ENCODE data around the gene XRN1.
A peak's percentile ranks its signal among the peaks of the same experiment; 100 is the strongest.

The XRN1 gene

DNA sequence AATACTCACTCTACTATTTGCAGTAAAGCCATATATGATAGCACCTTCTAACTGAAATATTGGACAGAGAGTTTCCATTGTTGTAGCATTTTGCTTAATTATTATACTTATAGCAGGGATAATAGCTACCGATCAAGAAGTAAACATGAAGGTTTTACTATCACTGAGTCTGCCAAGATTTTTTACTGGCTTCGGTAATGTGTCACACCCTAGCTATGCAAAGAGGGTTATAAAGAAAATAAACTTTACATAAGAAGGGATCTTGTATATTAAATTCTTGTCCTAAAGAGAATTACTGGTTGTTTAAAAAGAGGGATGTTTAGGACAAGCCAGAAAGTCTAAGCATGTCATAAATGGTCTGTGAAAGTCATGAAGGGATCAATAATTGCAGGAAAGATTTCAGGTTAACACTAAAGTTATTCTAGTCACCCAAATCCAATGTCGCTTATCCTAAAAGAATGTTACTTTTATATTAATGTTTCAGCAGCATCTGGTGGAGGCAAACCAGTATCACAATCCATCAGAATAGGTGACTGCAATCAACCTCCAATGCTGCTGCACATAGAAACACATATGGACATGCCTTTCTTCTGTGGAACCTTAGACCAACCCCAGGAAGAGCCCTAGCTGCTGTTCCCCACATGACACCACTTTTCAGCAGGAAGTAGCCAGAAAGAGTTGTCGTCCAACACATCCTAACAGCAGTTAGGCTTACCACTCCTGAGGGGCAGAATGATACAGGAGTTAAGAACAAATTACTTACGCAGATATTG, 159.8 kb downstream of the XRN1 start:
- Histone ChIP-seq H3K79me2 (ENCODE audit: control insufficient read depth, insufficient read depth, low read length, unreplicated experiment) (no peaks in the 10 kb centered on the region), H3K27me3 (ENCODE audit: insufficient read depth, low read length) (no peaks in the 10 kb centered on the region), H3K27ac (ENCODE audit: low read depth, low read length) (no peak overlapping the region), H3K4me1 (ENCODE audit: control insufficient read depth, insufficient read depth, low read length, unreplicated experiment) (no peaks in the 10 kb centered on the region), H3K36me3 (ENCODE audit: insufficient read depth, low read length) (no peaks in the 10 kb centered on the region), H3K4me3 (ENCODE audit: low read depth, low read length) (no peak overlapping the region), H2AFZ (ENCODE audit: low read length, unreplicated experiment) (no peak overlapping the region)

DNA sequence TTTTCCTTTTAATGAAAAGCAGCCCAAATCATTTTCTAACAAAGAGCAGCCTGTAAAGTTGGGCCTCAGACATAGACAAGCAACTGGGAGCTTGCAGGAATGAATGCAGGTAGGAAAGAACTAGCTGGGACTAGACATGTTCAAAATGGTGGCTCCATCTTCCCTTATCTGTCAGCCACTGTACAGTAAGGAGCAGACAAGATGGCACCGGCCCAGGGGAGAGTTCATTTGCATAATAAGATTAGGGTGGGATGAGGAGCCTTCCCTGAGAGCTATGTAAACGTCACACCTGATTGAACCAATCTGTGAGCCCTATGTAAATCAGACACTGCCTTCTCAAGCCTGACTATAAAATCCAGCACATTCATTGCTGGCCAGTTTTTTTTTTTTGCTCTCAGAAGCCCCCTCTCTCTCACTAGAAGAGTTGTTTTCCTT, 162.7 kb downstream of the XRN1 start:
- no peaks in the 10 kb centered on the region for H3K79me2 ChIP-seq (ENCODE audit: control insufficient read depth, insufficient read depth, low read length, unreplicated experiment)
- no peak overlapping the region for H3K27ac ChIP-seq (ENCODE audit: low read depth, low read length)
- H3K36me3 ChIP-seq (ENCODE audit: insufficient read depth, low read length) = no peaks in the 10 kb centered on the region
- no peaks in the 10 kb centered on the region for H3K27me3 ChIP-seq (ENCODE audit: insufficient read depth, low read length)
- H2AFZ ChIP-seq (ENCODE audit: low read length, unreplicated experiment) = no peak overlapping the region
- no peak overlapping the region for H3K4me3 ChIP-seq (ENCODE audit: low read depth, low read length)
- no peaks in the 10 kb centered on the region for H3K4me1 ChIP-seq (ENCODE audit: control insufficient read depth, insufficient read depth, low read length, unreplicated experiment)

DNA sequence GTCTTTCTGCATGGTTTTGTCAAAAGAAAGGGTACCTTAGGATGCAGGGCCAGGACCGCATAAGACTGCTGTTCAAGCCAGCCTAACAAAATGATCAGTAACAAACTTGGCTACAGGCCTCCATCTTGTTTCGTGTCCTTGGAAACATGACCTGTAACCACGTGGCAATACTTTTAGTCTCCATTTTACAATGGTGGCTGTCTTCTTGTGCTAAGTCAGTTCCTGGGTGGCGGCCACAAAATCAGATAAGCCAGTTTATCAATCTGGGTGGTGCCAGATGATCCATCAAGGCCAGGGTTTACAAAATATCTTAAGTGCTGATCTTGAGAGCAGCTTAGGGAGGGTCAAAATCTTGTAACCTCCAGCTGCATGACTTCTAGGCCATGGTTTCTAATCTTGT, 165.3 kb downstream of the XRN1 start:
- H3K36me3 ChIP-seq (ENCODE audit: insufficient read depth, low read length) = no peaks in the 10 kb centered on the region
- H3K27ac ChIP-seq (ENCODE audit: low read depth, low read length) = no peak overlapping the region
- no peaks in the 10 kb centered on the region for H3K27me3 ChIP-seq (ENCODE audit: insufficient read depth, low read length)
- H3K4me1 ChIP-seq (ENCODE audit: control insufficient read depth, insufficient read depth, low read length, unreplicated experiment) = peaks cover 16% of the 10 kb centered on the region
- H3K4me3 ChIP-seq (ENCODE audit: low read depth, low read length) = no peak overlapping the region
- H3K79me2 ChIP-seq (ENCODE audit: control insufficient read depth, insufficient read depth, low read length, unreplicated experiment) = no peaks in the 10 kb centered on the region
- no peak overlapping the region for H2AFZ ChIP-seq (ENCODE audit: low read length, unreplicated experiment)

DNA sequence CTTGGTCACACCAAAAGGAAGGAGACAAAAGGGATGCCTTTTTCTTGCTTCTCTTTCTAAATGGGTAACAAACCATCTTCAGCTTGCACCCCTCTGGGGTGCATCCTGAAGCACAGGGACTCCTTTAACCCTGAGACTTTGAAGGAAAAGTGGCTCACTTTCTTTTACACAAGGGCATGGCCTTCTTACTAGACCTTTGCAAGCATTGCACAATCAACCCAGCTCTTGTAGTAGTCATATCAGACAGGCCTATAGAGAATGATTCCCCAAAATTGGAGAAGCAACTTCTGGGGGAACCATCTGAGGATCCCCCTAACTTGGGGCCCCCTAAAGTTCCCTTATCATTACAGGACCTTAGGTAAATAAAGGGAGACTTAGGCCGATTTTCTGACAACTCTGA, 166.4 kb downstream of the XRN1 start:
- H3K4me1 ChIP-seq (ENCODE audit: control insufficient read depth, insufficient read depth, low read length, unreplicated experiment) = peaks cover 25% of the 10 kb centered on the region
- no peak overlapping the region for H3K4me3 ChIP-seq (ENCODE audit: low read depth, low read length)
- no peaks in the 10 kb centered on the region for H3K27me3 ChIP-seq (ENCODE audit: insufficient read depth, low read length)
- no peak overlapping the region for H2AFZ ChIP-seq (ENCODE audit: low read length, unreplicated experiment)
- H3K79me2 ChIP-seq (ENCODE audit: control insufficient read depth, insufficient read depth, low read length, unreplicated experiment) = no peaks in the 10 kb centered on the region
- H3K36me3 ChIP-seq (ENCODE audit: insufficient read depth, low read length) = no peaks in the 10 kb centered on the region
- H3K27ac ChIP-seq (ENCODE audit: low read depth, low read length) = no peak overlapping the region

DNA sequence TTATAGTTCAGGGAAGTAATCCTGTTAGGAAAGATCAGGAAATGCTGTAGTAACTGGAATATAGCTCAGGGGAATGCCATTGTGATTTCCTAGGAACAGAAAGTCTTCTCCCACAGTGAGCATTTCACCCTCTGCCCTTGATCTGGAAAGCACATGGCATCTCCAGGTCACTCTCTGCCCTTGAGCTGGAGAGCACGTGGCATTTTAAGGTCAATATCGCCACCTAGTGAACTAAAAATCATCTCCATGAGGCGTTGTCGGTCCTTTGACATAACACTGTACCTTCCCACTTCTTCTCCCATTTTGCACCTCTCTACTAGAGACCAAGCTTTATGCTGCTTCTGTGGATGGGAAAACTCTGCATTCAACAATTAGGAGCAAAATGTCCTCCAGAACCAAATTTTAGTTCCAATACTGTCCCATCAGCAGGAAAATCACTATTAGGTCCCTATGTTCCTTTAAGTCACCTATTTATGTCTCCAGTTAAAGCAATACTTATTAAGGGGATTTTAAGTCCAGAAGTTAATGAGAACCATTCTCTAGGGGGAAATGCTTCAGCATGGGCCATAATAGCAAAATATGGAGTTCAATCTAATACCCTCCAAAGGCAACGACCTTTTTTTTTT, 167.8 kb downstream of the XRN1 start:
- no peak overlapping the region for H3K4me3 ChIP-seq (ENCODE audit: low read depth, low read length)
- no peaks in the 10 kb centered on the region for H3K36me3 ChIP-seq (ENCODE audit: insufficient read depth, low read length)
- H2AFZ ChIP-seq (ENCODE audit: low read length, unreplicated experiment) = peak overlapping the region; percentile 45
- H3K79me2 ChIP-seq (ENCODE audit: control insufficient read depth, insufficient read depth, low read length, unreplicated experiment) = no peaks in the 10 kb centered on the region
- no peaks in the 10 kb centered on the region for H3K27me3 ChIP-seq (ENCODE audit: insufficient read depth, low read length)
- no peak overlapping the region for H3K27ac ChIP-seq (ENCODE audit: low read depth, low read length)
- peaks cover 36% of the 10 kb centered on the region for H3K4me1 ChIP-seq (ENCODE audit: control insufficient read depth, insufficient read depth, low read length, unreplicated experiment)

DNA sequence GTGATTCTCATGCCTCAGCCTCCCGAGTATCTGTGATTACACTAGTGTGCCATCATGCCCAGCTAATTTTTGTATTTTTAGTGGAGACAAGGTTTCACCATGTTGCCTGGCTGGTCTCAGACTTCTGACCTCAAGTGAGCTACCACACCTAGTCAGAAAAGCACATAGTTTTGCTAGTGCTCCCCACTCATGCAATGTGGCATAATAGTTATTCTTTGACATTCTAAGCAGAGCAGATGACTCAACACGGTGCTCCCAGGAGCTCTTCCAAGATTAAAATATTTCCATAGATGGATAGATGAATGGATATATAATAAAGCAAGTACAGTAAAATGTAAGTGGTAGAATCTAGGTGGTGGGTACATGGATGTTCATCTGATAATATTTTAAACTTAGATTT, 169.4 kb downstream of the XRN1 start:
- no peaks in the 10 kb centered on the region for H3K27me3 ChIP-seq (ENCODE audit: insufficient read depth, low read length)
- no peak overlapping the region for H2AFZ ChIP-seq (ENCODE audit: low read length, unreplicated experiment)
- H3K36me3 ChIP-seq (ENCODE audit: insufficient read depth, low read length) = no peaks in the 10 kb centered on the region
- H3K79me2 ChIP-seq (ENCODE audit: control insufficient read depth, insufficient read depth, low read length, unreplicated experiment) = no peaks in the 10 kb centered on the region
- H3K4me1 ChIP-seq (ENCODE audit: control insufficient read depth, insufficient read depth, low read length, unreplicated experiment) = peaks cover 40% of the 10 kb centered on the region
- 0 out of 2 replicates have a peak overlapping the region, but pooled peaks have one; percentile 15 for H3K27ac ChIP-seq (ENCODE audit: low read depth, low read length)
- H3K4me3 ChIP-seq (ENCODE audit: low read depth, low read length) = no peak overlapping the region

DNA sequence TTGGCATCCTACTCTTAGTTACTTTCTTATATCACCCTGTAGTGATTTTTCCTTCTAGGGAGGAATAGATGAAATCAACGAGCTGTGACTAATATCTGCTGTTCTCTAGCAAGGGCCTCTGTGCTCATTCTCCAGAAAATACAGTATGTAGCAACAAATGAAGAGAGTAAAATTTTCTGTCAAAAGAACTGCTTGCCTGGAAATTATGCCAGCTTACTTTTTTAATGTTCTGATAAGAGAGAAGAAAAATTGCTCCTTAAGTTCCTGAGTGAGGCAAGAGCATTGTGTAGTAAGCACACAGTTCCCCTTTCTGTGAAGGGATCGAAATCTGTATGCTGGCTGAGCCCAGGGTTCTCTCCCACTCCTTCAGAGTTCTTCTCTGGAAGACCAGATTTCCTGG, 171.1 kb downstream of the XRN1 start:
- peak overlapping the region; percentile 89 for H3K27ac ChIP-seq (ENCODE audit: low read depth, low read length)
- H2AFZ ChIP-seq (ENCODE audit: low read length, unreplicated experiment) = peak overlapping the region; percentile 51
- H3K27me3 ChIP-seq (ENCODE audit: insufficient read depth, low read length) = no peaks in the 10 kb centered on the region
- peak overlapping the region; percentile 5; the same call in 1 of the 2 replicates for H3K4me3 ChIP-seq (ENCODE audit: low read depth, low read length)
- H3K36me3 ChIP-seq (ENCODE audit: insufficient read depth, low read length) = no peaks in the 10 kb centered on the region
- no peaks in the 10 kb centered on the region for H3K79me2 ChIP-seq (ENCODE audit: control insufficient read depth, insufficient read depth, low read length, unreplicated experiment)
- peaks cover 55% of the 10 kb centered on the region for H3K4me1 ChIP-seq (ENCODE audit: control insufficient read depth, insufficient read depth, low read length, unreplicated experiment)

DNA sequence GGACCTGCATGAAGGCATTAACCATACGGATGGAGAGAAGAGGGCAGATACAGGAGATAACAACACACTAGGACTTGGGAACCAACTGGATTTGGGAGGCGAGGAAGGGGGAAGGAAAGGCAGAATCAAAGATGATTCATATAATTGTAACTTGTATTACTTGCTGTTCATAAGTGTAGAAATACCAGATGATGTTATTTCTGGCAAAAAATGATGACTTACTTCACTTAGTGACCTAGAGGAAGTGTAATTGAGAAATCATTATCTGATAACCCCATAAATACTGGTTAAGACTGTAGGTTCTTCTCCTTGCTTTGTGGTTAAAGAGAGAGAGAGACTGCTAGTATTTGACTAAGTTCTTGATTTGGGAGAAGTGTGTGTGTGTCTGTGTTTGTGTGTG, 172.0 kb downstream of the XRN1 start:
- Histone ChIP-seq H3K4me3 (ENCODE audit: low read depth, low read length) (peak overlapping the region; percentile 55), H2AFZ (ENCODE audit: low read length, unreplicated experiment) (peak overlapping the region; percentile 54), H3K4me1 (ENCODE audit: control insufficient read depth, insufficient read depth, low read length, unreplicated experiment) (peaks cover 55% of the 10 kb centered on the region), H3K27ac (ENCODE audit: low read depth, low read length) (peak overlapping the region; percentile 89), H3K36me3 (ENCODE audit: insufficient read depth, low read length) (no peaks in the 10 kb centered on the region), H3K79me2 (ENCODE audit: control insufficient read depth, insufficient read depth, low read length, unreplicated experiment) (no peaks in the 10 kb centered on the region), H3K27me3 (ENCODE audit: insufficient read depth, low read length) (no peaks in the 10 kb centered on the region)

DNA sequence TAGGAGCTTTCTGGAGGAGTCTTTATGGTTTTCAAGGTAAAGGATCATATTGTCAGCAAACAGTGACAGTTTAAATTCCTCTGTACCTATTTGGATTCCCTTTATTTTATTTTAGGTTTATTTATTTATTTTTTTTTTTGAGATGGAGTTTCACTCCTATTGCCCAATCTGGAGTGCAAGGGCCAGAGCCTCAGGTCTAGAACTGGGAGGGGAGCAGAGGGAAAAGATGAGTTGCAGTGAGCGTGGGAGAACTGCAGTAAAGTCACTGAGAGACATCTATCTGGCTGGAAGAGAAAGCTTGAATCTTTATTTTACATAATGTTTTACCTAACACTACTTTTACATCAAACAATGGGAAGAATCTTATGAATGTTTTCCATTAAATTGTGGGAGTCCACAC, 172.9 kb downstream of the XRN1 start:
- Histone ChIP-seq H3K79me2 (ENCODE audit: control insufficient read depth, insufficient read depth, low read length, unreplicated experiment) (no peaks in the 10 kb centered on the region), H3K27ac (ENCODE audit: low read depth, low read length) (peak overlapping the region; percentile 89), H2AFZ (ENCODE audit: low read length, unreplicated experiment) (peak overlapping the region; percentile 54), H3K4me3 (ENCODE audit: low read depth, low read length) (peak overlapping the region; percentile 55; the same call in 1 of the 2 replicates), H3K36me3 (ENCODE audit: insufficient read depth, low read length) (no peaks in the 10 kb centered on the region), H3K27me3 (ENCODE audit: insufficient read depth, low read length) (no peaks in the 10 kb centered on the region), H3K4me1 (ENCODE audit: control insufficient read depth, insufficient read depth, low read length, unreplicated experiment) (peaks cover 55% of the 10 kb centered on the region)

DNA sequence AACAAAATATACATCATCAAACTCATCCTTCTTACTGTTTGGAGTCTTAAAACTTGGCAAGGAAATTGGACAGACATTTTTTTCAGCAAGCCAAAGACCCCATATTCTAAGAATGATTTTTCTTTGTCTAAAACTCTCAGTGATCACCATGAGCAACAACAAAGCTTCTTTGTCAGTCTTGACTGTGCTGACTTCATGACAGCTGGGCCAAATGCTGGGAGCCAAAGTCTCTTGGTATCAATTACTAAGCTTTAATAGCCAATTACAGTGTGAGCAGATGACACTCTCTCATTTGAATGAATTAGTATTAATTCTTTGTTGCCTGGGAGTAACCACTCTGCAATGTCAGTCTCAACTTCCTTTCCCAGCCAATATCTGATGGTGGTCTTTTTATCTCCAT, 174.3 kb downstream of the XRN1 start:
- H3K36me3 ChIP-seq (ENCODE audit: insufficient read depth, low read length) = no peaks in the 10 kb centered on the region
- no peak overlapping the region for H3K27ac ChIP-seq (ENCODE audit: low read depth, low read length)
- no peak overlapping the region for H3K4me3 ChIP-seq (ENCODE audit: low read depth, low read length)
- no peaks in the 10 kb centered on the region for H3K27me3 ChIP-seq (ENCODE audit: insufficient read depth, low read length)
- H3K4me1 ChIP-seq (ENCODE audit: control insufficient read depth, insufficient read depth, low read length, unreplicated experiment) = peaks cover 49% of the 10 kb centered on the region
- H3K79me2 ChIP-seq (ENCODE audit: control insufficient read depth, insufficient read depth, low read length, unreplicated experiment) = no peaks in the 10 kb centered on the region
- H2AFZ ChIP-seq (ENCODE audit: low read length, unreplicated experiment) = no peak overlapping the region
